Measurements from ENCODE around the gene RTTN. TPM values are rescaled to one million over a fixed set of nuclear protein-coding genes. Genes with fewer than 3 reads are reported as not detected.

The RTTN gene, protein sequence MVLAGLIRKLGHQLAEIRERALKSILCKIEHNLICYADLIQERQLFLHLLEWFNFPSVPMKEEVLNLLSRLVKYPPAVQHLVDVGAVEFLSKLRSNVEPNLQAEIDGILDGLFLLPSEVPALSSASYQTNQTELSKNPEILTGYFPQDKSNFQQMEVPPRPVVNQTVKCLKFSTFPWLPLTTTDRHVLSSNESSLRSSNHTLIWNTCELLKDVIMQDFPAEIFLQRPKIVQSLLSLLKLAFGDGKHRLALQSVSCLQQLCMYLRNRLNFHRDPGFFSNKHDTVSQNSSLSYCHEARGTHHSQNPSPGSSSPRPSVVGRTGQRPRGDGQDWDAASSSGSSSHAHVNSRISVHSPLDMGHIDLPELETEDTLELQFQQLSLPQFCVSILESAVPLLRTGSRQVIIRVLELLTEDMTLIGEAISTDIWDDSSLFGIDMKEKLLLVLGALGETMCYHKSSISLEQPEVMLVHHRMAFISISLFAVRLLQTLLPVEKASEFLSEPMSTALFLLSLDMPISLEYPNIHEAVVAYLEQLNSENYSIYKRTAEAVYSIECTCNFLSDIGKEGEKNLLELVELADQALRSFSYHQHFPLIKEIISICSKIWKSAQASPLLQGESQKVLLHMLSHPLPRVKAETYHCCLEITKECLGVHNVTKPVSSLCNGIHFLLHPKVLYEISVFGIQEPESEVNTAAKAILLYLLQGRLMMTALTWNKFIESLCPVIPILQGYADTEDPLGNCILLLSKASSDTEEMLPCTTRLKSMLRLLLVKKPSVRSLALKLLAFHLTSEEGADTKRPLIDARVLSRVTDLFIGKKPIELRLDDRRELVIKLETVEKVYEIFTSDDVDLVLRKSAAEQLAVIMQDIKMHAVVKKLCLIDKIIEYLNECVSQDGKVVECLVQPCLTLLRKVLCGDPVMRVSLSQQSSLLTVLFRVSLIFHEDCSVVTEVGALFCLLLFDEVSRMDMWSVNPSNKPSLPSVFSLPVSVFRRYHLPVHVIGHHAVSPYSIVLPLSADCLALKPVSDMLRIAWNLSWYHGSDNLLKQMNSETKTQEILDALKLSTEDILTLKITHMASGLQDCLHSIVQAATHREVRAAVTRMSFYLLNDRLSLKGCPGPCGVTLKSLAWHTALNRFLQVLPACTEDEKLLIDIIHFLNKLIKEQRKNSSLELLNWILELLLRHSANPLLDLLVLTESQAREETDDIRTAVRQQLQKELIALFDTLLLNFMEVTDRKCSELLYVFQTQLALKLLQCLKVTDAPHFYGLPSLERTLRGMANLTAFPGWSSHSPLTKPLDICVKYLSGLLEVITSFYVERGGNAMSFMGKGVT (N-terminal part only)
- polyA plus RNA-seq (41.8 to 77.3 TPM (median 49.8 TPM) in 3 replicates), polyA minus RNA-seq (23.5 to 81.4 TPM (median 34.6 TPM) in 3 replicates)
- 32.0 TPM for polyA plus RNA-seq (2011; ENCODE audit: low read depth)
- polyA plus RNA-seq (2011; cell fraction: cytosol; rRNA removed): 26.6 and 61.1 TPM in 2 replicates
- polyA plus RNA-seq (2011; cell fraction: nucleus; rRNA removed): 64.2 and 72.3 TPM in 2 replicates
- 17.3 and 27.5 TPM in 2 replicates for polyA plus RNA-seq (2012; ENCODE audit: low replicate concordance)
- 13.6 TPM for polyA minus RNA-seq (2011; cell fraction: cytosol; rRNA and poly(A)+ RNA removed)
- 65.8 and 119 TPM in 2 replicates for polyA minus RNA-seq (2011; cell fraction: nucleus; rRNA and poly(A)+ RNA removed)

DNA sequence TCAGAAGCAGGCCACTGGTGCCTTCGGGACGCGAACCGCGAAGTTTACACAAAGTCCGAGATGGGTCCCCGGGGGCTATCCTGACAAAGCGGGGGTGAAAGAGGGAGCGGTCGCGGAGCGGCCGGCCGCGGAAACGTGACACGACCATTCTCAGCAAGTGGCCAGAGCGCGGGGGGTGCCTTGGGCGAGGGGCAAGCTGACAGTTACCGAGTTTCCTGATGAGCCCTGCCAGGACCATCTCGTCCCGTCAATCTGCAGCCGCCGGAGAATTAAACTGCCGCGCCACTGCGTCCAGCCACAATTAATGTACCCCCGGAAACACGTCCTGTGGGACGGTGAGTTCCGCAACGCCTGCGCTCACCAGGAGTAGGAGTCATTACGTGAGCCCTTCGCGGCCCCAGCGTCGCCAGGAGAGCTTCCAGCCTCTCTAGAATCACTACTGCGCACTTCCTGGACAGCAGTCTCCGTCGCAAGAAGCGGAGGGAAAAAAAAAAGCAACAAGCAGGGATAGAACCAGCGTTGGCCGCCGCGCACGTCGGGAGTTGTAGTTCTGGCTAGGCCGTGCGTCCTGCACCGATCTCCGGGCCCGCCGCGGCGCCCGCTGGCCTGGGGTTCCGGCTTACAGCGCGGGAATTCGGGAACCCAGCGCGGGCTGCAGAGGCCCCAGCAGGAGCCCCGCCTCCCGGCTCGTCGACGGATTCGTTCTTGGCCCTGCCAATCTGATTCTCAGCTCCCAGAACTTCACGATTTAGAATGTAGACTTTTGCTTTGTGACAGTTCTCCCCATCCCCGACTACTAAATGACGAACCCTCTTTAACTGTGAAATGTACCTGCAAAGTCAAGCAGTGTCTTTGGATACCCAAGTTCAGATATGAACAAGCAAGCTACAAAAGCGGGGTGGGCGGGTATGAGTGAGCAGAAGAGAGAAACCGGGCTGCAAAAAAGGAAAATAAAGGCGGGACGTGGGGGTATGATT, at the start of gene RTTN:
Gene RTTN (minus strand): TSS at position 267 of the 977 bp plus-strand sequence. CDS start 29 bp downstream, at position 238.
- FAIRE-seq: peak; percentile 88
- peak within 1 kb of the TSS; percentile 87 for H3K9ac ChIP-seq (ENCODE audit: control insufficient read depth, extremely low read depth, insufficient read depth, low read length)
- peak; percentile 13 for DNase-seq (ENCODE audit: low read depth, low spot score)
- H3K4me3 ChIP-seq (ENCODE audit: control insufficient read depth in 2 of 3, extremely low read depth in 1 of 3, insufficient read depth in 2 of 3, low read depth in 1 of 3, low read length in 3 of 3): peak within 1 kb of the TSS; percentile 68 to 88 (median 83)
- H3K9me3 ChIP-seq (ENCODE audit: control insufficient read depth, low read depth, low read length): no peaks in the 10 kb centered on the region
- H3K4me1 ChIP-seq (ENCODE audit: control insufficient read depth, extremely low read depth, insufficient read depth, low read length): peaks cover 7% of the 10 kb centered on the region
- H3K9me1 ChIP-seq (ENCODE audit: control insufficient read depth, extremely low read depth, insufficient read depth, low read length): no peaks in the 10 kb centered on the region
- peak within 1 kb of the TSS; percentile 93 for H3K27ac ChIP-seq (ENCODE audit: control insufficient read depth, insufficient read depth, low read length)
- H3K4me2 ChIP-seq (ENCODE audit: control insufficient read depth, extremely low read depth, insufficient read depth, low read depth, low read length): peak within 1 kb of the TSS; percentile 81
- dilution Hi-C loops (cut with MboI; ENCODE audit: extremely low pct_ligation_motif_present, low sequenced_read_pairs): loop anchor here (25.0 kb wide), 1 partner anchor 232 kb away; no protein-coding TSS in a partner anchor
- no peaks in the 10 kb centered on the region for H4K20me1 ChIP-seq (ENCODE audit: control insufficient read depth, extremely low read depth, insufficient read depth, low read length)
- H3K27me3 ChIP-seq (ENCODE audit: control insufficient read depth, extremely low read depth, insufficient read depth, low read length): no peaks in the 10 kb centered on the region
- peaks cover 0 to 2% of the 10 kb centered on the region in 2 experiments for H3K36me3 ChIP-seq (ENCODE audit: control insufficient read depth in 2 of 2, extremely low read depth in 1 of 2, insufficient read depth in 2 of 2, low read length in 2 of 2)
- TF ChIP-seq EZH2 (IDR thresholded peaks at IDR 0.05; ENCODE audit: low read length) (no peak), CTCF (optimal IDR thresholded peaks at IDR 0.05 in 1 of 3, IDR thresholded peaks at IDR 0.05 in 1 of 3, conservative IDR thresholded peaks at IDR 0.05 in 1 of 3; ENCODE audit: extremely low read depth in 1 of 3, insufficient read depth in 2 of 3, low read length in 3 of 3) (no peak)
- peak within 1 kb of the TSS; percentile 99 for H2AFZ ChIP-seq (ENCODE audit: control insufficient read depth, low read length)
- H3K79me2 ChIP-seq (ENCODE audit: control insufficient read depth, insufficient read depth, low read length): peaks cover 10% of the 10 kb centered on the region

Measured in keratinocyte (primary cell).